ENCODE results near the gene TMEM203. TPM values are rescaled to one million over a fixed set of nuclear protein-coding genes. Genes with fewer than 3 reads are reported as not detected.

Gene TMEM203
- total RNA-seq, 4 donors from 2014 or later: 45.7 to 60.7 (median 49.4) TPM

GRCh38 chr9:137236936-137237421, 31.5 kb upstream of the TMEM203 start:
- no peak overlapping the region for H3K4me3 ChIP-seq (ENCODE audit: low read depth, poor library complexity, severe bottlenecking)
- 42 to 95% methylated on average over 2 to 11 of the region's 11 CpGs for WGBS, 2 donors
- no peak for DNase-seq (ENCODE audit: low spot score in 2 of 2)
- intact Hi-C loops (cut with DNase I; ENCODE audit: low total_unique reads): no loop called here
- TF ChIP-seq CTCF (IDR thresholded peaks at IDR 0.05): no peak
- TF ChIP-seq POLR2A (IDR thresholded peaks at IDR 0.05): no peak

GRCh38 chr9:137236238-137236935, 30.9 kb upstream of the TMEM203 start:
- 22 to 35% methylated on average over 18 to 21 of the region's 31 CpGs for WGBS, 2 donors
- TF ChIP-seq POLR2A (IDR thresholded peaks at IDR 0.05): no peak
- TF ChIP-seq CTCF (IDR thresholded peaks at IDR 0.05): peak in 1 of 3 donors; percentile 64
- peak; percentile 75 to 95 for DNase-seq (ENCODE audit: low spot score in 2 of 2)
- intact Hi-C loops (cut with DNase I; ENCODE audit: low total_unique reads): no loop called here
- no peak overlapping the region for H3K4me3 ChIP-seq (ENCODE audit: low read depth, poor library complexity, severe bottlenecking)

- intact Hi-C loops (cut with DNase I; ENCODE audit: low total_unique reads): no loop called here
These were observed 30.2 kb upstream of the TMEM203 start for GRCh38 chr9:137235424-137236237.

GRCh38 chr9:137234758-137235423, 29.4 kb upstream of the TMEM203 start:
- 66 to 74% methylated on average over 17 of the region's 18 CpGs for WGBS, 2 donors
- no peak overlapping the region for H3K4me3 ChIP-seq (ENCODE audit: low read depth, poor library complexity, severe bottlenecking)
- intact Hi-C loops (cut with DNase I; ENCODE audit: low total_unique reads): no loop called here
- no peak for TF ChIP-seq POLR2A (IDR thresholded peaks at IDR 0.05)
- no peak for TF ChIP-seq CTCF (IDR thresholded peaks at IDR 0.05)
- no peak for DNase-seq (ENCODE audit: low spot score in 2 of 2)

More at GRCh38 chr9:137235424-137236237, 30.2 kb upstream of the TMEM203 start:
- WGBS, 2 donors: 72 to 75% methylated on average over 18 to 32 of the region's 35 CpGs
- H3K4me3 ChIP-seq (ENCODE audit: low read depth, poor library complexity, severe bottlenecking): no peak overlapping the region
- TF ChIP-seq CTCF (IDR thresholded peaks at IDR 0.05) (no peak), POLR2A (IDR thresholded peaks at IDR 0.05) (no peak)
- no peak for DNase-seq (ENCODE audit: low spot score in 2 of 2)

GRCh38 chr9:137234055-137234697, 28.7 kb upstream of the TMEM203 start:
- no peak for TF ChIP-seq CTCF (IDR thresholded peaks at IDR 0.05)
- TF ChIP-seq POLR2A (IDR thresholded peaks at IDR 0.05): no peak
- intact Hi-C loops (cut with DNase I; ENCODE audit: low total_unique reads): no loop called here
- DNase-seq (ENCODE audit: low spot score in 2 of 2): no peak
- WGBS, 2 donors: 55 to 66% methylated on average over 16 to 24 of the region's 40 CpGs
- H3K4me3 ChIP-seq (ENCODE audit: low read depth, poor library complexity, severe bottlenecking): no peak overlapping the region

Measured in lower leg skin (tissue), 4 donors.